ENCODE results near the gene AKAIN1. TPM values are rescaled to one million over a fixed set of nuclear protein-coding genes. Genes with fewer than 3 reads are reported as not detected.

Gene AKAIN1
- total and polyA plus RNA-seq, 3 donors from 2014 or later: not detected

GRCh38 chr18:5103286-5103685, 93.8 kb downstream of the AKAIN1 start:
- intact Hi-C loops (cut with DNase I; ENCODE audit: low total_unique reads): no loop called here
- H3K27ac ChIP-seq: no peak overlapping the region
- no peaks in the 10 kb centered on the region for H3K27me3 ChIP-seq
- no peaks in the 10 kb centered on the region for H3K9me3 ChIP-seq
- no peak overlapping the region for H3K4me3 ChIP-seq
- no peak for DNase-seq
- WGBS, 2 donors: 89 to 91% methylated on average over 1 of the region's 1 CpG
- H3K4me1 ChIP-seq: no peaks in the 10 kb centered on the region
- TF ChIP-seq CTCF (IDR thresholded peaks at IDR 0.05): no peak
- TF ChIP-seq POLR2A (IDR thresholded peaks at IDR 0.05): no peak
- no peaks in the 10 kb centered on the region for H3K36me3 ChIP-seq (ENCODE audit: low read depth, missing control alignments)

- H3K27me3 ChIP-seq: no peaks in the 10 kb centered on the region
- no peaks in the 10 kb centered on the region for H3K36me3 ChIP-seq (ENCODE audit: low read depth, missing control alignments)
- no peak for DNase-seq
- 55 to 65% methylated on average over 4 of the region's 4 CpGs for WGBS, 2 donors
- no peak for TF ChIP-seq POLR2A (IDR thresholded peaks at IDR 0.05)
- TF ChIP-seq CTCF (IDR thresholded peaks at IDR 0.05): no peak
- no peak overlapping the region for H3K4me3 ChIP-seq
- intact Hi-C loops (cut with DNase I; ENCODE audit: low total_unique reads): no loop called here
- no peaks in the 10 kb centered on the region for H3K9me3 ChIP-seq
- H3K4me1 ChIP-seq: no peaks in the 10 kb centered on the region
- H3K27ac ChIP-seq: no peak overlapping the region
Measured at GRCh38 chr18:5097116-5097703, 99.8 kb downstream of the AKAIN1 start.

- H3K4me3 ChIP-seq: no peak overlapping the region
- DNase-seq: no peak
- WGBS, 2 donors: 83 to 93% methylated on average over 3 of the region's 3 CpGs
- H3K27ac ChIP-seq: no peak overlapping the region
- no peaks in the 10 kb centered on the region for H3K9me3 ChIP-seq
- H3K27me3 ChIP-seq: no peaks in the 10 kb centered on the region
- no peaks in the 10 kb centered on the region for H3K4me1 ChIP-seq
- intact Hi-C loops (cut with DNase I; ENCODE audit: low total_unique reads): no loop called here
- no peaks in the 10 kb centered on the region for H3K36me3 ChIP-seq (ENCODE audit: low read depth, missing control alignments)
- no peak for TF ChIP-seq CTCF (IDR thresholded peaks at IDR 0.05)
- no peak for TF ChIP-seq POLR2A (IDR thresholded peaks at IDR 0.05)
Measured at GRCh38 chr18:5095239-5095638, 101.8 kb downstream of the AKAIN1 start.

- 56 to 57% methylated on average over 2 of the region's 2 CpGs for WGBS, 2 donors
- intact Hi-C loops (cut with DNase I; ENCODE audit: low total_unique reads): no loop called here
Measured at GRCh38 chr18:5093902-5094301, 103.2 kb downstream of the AKAIN1 start.

More at GRCh38 chr18:5093902-5094301, 103.2 kb downstream of the AKAIN1 start:
- H3K4me3 ChIP-seq: no peak overlapping the region
- no peaks in the 10 kb centered on the region for H3K9me3 ChIP-seq
- no peaks in the 10 kb centered on the region for H3K36me3 ChIP-seq (ENCODE audit: low read depth, missing control alignments)
- DNase-seq: no peak
- TF ChIP-seq CTCF (IDR thresholded peaks at IDR 0.05) (no peak), POLR2A (IDR thresholded peaks at IDR 0.05) (no peak)
- no peaks in the 10 kb centered on the region for H3K27me3 ChIP-seq
- H3K4me1 ChIP-seq: no peaks in the 10 kb centered on the region
- no peak overlapping the region for H3K27ac ChIP-seq

Other genes with a start within 250 kb of the AKAIN1 start
- 10 to 100 TPM; 17.3 to 17.7 TPM for gene ZBTB14, start 98.5 kb upstream of the AKAIN1 start, total RNA-seq
- gene ZBTB14, start 98.5 kb upstream of the AKAIN1 start, polyA plus RNA-seq (ENCODE audit: insufficient read depth, low read depth, low replicate concordance): 10.7 TPM

Data from testis (tissue), 3 donors.